ENCODE data around the gene PHRF1. TPM values are rescaled to one million over a fixed set of nuclear protein-coding genes. Genes with fewer than 3 reads are reported as not detected.

PHRF1 gene
- total and polyA plus RNA-seq, 2 donors = 17.0 to 23.7 TPM

DNA sequence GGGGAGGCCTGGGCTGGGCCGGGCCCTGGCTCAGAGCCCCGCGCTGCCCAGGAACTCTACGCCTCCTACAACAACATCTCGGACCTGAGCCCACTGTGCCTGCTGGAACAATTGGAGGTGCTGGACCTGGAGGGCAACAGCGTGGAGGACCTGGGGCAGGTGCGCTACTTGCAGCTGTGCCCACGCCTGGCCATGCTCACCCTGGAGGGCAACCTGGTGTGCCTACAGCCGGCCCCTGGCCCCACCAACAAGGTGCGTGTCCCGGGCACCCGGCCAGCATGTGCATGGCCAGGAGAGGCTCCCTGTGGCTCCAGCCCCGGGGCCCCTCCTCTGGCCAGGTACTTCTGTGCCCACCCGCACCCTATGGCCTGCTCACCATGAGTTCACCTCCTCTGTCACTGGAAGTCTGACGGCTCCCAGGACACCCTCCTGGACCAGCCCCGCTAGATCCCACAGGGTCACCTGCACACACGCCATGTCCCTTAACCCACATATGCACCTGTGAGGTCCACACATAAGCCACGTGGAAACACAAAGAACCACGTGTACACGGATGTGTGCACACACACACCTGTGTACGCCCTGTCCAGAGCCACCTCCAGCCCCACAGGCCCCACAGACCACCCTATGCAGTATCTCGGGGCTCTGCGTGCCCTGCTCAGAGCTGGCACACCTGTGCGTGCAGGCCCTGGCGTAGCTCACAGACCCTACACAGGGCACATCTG lies 26.1 kb upstream of the PHRF1 start:
- Histone ChIP-seq H3K27me3 (ENCODE audit: control insufficient read depth in 2 of 2, insufficient read depth in 1 of 2, low read length in 1 of 2) (peaks cover 4 to 29% of the 10 kb centered on the region in 2 donors), H3K9me3 (ENCODE audit: control insufficient read depth in 2 of 2, insufficient read depth in 1 of 2, low read length in 1 of 2) (no peaks in the 10 kb centered on the region), H3K36me3 (ENCODE audit: control insufficient read depth in 2 of 2, insufficient read depth in 2 of 2, low read length in 1 of 2) (no peaks in the 10 kb centered on the region), H3K27ac (ENCODE audit: low read depth in 1 of 2, low read length in 1 of 2) (no peak overlapping the region), H3K4me3 (ENCODE audit: low read length in 2 of 2) (no peak overlapping the region), H3K4me1 (ENCODE audit: control insufficient read depth in 2 of 2, insufficient read depth in 2 of 2, low read length in 2 of 2) (peaks cover 6 to 8% of the 10 kb centered on the region in 2 donors)
- DNase-seq (ENCODE audit: low read depth in 6 of 9, low spot score in 9 of 9) = no peak
- 97% methylated on average over 25 of the region's 25 CpGs for WGBS

DNA sequence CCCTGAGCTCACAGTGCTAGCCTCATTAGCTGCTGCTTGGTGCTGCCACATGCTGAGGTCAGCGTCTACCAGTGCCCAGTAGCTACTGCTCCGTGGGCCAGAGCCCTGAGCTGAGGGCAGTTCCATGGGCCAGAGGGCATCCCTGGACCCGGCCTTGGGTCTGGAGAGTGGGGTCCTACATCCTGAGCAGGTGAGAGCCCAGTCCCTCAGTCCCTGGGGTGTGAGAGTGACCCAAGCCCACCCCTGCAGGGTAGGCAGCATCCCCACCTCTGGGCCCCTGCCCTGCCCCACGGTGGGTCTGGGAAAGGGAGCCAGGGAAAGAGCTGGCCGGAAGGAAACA lies 25.6 kb upstream of the PHRF1 start:
- Histone ChIP-seq H3K9me3 (ENCODE audit: control insufficient read depth in 2 of 2, insufficient read depth in 1 of 2, low read length in 1 of 2) (no peaks in the 10 kb centered on the region), H3K36me3 (ENCODE audit: control insufficient read depth in 2 of 2, insufficient read depth in 2 of 2, low read length in 1 of 2) (no peaks in the 10 kb centered on the region), H3K4me3 (ENCODE audit: low read length in 2 of 2) (no peak overlapping the region), H3K27me3 (ENCODE audit: control insufficient read depth in 2 of 2, insufficient read depth in 1 of 2, low read length in 1 of 2) (peaks cover 10 to 35% of the 10 kb centered on the region in 2 donors), H3K27ac (ENCODE audit: low read depth in 1 of 2, low read length in 1 of 2) (no peak overlapping the region), H3K4me1 (ENCODE audit: control insufficient read depth in 2 of 2, insufficient read depth in 2 of 2, low read length in 2 of 2) (peaks cover 8 to 11% of the 10 kb centered on the region in 2 donors)
- DNase-seq (ENCODE audit: low read depth in 6 of 9, low spot score in 9 of 9) = no peak
- WGBS = 96% methylated on average over 5 of the region's 5 CpGs

DNA sequence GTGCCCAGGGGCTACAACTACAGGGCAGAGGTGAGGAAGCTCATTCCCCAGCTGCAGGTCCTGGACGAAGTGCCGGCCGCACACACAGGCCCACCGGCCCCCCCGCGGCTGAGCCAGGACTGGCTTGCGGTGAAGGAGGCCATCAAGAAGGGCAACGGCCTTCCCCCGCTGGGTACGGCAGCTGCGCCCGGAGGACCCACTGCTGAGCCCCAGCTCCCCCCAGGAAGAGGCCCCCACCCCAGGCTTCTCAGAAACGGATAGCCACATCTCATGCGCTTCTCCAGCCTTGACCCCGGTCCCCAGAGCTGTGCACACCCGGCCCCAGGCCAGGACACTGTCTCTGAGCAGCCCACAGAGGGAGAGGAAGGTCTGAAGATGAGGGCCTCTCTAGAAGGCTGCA lies 25.1 kb upstream of the PHRF1 start:
- no peaks in the 10 kb centered on the region for H3K36me3 ChIP-seq (ENCODE audit: control insufficient read depth in 2 of 2, insufficient read depth in 2 of 2, low read length in 1 of 2)
- peaks cover 14 to 39% of the 10 kb centered on the region in 2 donors for H3K27me3 ChIP-seq (ENCODE audit: control insufficient read depth in 2 of 2, insufficient read depth in 1 of 2, low read length in 1 of 2)
- H3K4me3 ChIP-seq (ENCODE audit: low read length in 2 of 2) = no peak overlapping the region
- WGBS = 84% methylated on average over 16 of the region's 16 CpGs
- no peaks in the 10 kb centered on the region for H3K9me3 ChIP-seq (ENCODE audit: control insufficient read depth in 2 of 2, insufficient read depth in 1 of 2, low read length in 1 of 2)
- H3K4me1 ChIP-seq (ENCODE audit: control insufficient read depth in 2 of 2, insufficient read depth in 2 of 2, low read length in 2 of 2) = peaks cover 9 to 11% of the 10 kb centered on the region in 2 donors
- H3K27ac ChIP-seq (ENCODE audit: low read depth in 1 of 2, low read length in 1 of 2) = no peak overlapping the region
- DNase-seq (ENCODE audit: low read depth in 6 of 9, low spot score in 9 of 9) = no peak

DNA sequence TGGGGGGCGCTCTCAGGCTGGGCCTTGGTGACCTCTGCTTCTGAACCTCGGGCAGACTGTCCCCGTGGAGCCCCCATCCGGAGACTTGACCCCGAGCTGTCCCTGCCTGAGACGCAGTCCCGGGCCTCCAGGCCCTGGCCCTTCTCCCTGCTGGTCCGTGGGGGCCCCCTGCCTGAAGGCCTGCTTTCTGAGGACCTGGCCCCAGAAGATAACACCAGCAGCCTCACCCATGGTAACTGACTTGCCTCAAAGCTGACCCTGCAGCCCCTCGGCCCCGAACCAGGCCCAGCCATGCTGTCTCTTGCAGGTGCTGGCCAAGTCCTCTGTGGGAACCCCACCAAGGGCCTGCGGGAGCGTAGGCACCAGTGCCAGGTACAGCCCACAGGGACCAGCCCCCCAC lies 24.7 kb upstream of the PHRF1 start:
- DNase-seq (ENCODE audit: low read depth in 6 of 9, low spot score in 9 of 9) = no peak
- peaks cover 11 to 13% of the 10 kb centered on the region in 2 donors for H3K4me1 ChIP-seq (ENCODE audit: control insufficient read depth in 2 of 2, insufficient read depth in 2 of 2, low read length in 2 of 2)
- no peaks in the 10 kb centered on the region for H3K9me3 ChIP-seq (ENCODE audit: control insufficient read depth in 2 of 2, insufficient read depth in 1 of 2, low read length in 1 of 2)
- H3K27ac ChIP-seq (ENCODE audit: low read depth in 1 of 2, low read length in 1 of 2) = no peak overlapping the region
- 92% methylated on average over 12 of the region's 12 CpGs for WGBS
- no peak overlapping the region for H3K4me3 ChIP-seq (ENCODE audit: low read length in 2 of 2)
- no peaks in the 10 kb centered on the region for H3K36me3 ChIP-seq (ENCODE audit: control insufficient read depth in 2 of 2, insufficient read depth in 2 of 2, low read length in 1 of 2)
- H3K27me3 ChIP-seq (ENCODE audit: control insufficient read depth in 2 of 2, insufficient read depth in 1 of 2, low read length in 1 of 2) = peaks cover 18 to 43% of the 10 kb centered on the region in 2 donors

DNA sequence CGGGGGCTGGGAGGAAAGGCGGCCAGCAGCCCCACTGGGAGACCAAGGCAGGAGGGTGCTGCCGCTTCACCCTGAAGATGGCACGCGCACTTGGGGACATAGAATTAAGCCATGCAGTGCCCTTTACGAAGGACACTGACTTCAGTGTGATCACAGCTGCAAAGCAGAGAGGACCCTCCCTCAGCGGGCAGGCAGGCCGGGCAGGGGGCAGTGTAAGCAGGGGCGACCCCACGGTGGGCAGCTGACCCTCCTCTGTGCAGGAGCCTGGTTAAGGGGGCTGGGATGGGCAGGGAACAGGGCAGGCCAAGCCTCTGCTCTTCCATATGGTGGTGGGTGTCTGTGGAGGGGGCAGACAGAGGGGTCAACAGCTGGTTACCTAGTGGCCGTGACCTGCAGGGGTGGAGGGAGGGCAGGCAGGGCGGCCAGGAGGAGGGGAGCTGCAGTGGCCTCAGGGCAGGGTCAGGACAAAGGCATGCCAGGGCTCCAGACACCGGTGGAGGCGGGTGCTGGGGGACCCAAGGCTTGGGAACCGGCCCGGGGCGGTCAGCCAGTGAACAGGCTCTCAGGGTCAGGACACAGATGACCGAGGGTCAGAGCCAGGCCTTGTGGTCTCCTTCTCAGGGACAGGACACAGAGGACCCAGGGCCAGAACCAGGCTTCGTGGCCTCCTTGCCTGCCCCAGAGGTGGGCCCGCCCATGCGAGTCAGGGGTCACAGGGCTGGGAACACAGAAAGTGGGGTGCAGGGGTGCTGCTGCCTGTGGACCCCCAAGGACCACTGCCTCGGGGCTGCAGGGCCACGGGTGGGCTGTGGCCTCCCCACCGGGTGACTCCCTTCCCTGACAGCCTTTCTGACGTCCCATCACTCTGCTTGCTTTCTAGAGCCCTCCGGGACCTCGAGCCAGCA lies 22.9 kb upstream of the PHRF1 start:
- Histone ChIP-seq H3K4me3 (ENCODE audit: low read length in 2 of 2) (no peak overlapping the region), H3K4me1 (ENCODE audit: control insufficient read depth in 2 of 2, insufficient read depth in 2 of 2, low read length in 2 of 2) (peaks cover 11 to 13% of the 10 kb centered on the region in 2 donors), H3K9me3 (ENCODE audit: control insufficient read depth in 2 of 2, insufficient read depth in 1 of 2, low read length in 1 of 2) (peaks cover 0 to 1% of the 10 kb centered on the region in 2 donors), H3K27me3 (ENCODE audit: control insufficient read depth in 2 of 2, insufficient read depth in 1 of 2, low read length in 1 of 2) (peaks cover 36 to 61% of the 10 kb centered on the region in 2 donors), H3K36me3 (ENCODE audit: control insufficient read depth in 2 of 2, insufficient read depth in 2 of 2, low read length in 1 of 2) (no peaks in the 10 kb centered on the region), H3K27ac (ENCODE audit: low read depth in 1 of 2, low read length in 1 of 2) (no peak overlapping the region)
- 94% methylated on average over 27 of the region's 27 CpGs for WGBS
- DNase-seq (ENCODE audit: low read depth in 6 of 9, low spot score in 9 of 9) = no peak

DNA sequence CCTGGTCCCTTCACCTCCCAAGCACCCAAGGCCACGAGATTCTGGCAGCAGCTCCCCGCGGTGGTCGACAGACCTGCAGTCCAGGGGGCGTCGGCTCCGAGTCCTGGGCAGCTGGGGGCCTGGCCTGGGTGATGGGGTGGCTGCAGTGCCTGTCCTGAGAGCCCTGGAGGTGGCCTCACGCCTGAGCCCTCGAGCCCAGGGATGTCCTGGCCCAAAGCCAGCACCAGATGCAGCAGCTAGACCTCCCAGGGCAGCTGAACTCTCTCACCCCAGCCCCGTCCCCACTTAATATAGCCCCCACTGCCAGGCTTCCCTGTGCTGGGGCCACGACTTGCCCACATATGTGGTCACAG lies 22.3 kb upstream of the PHRF1 start:
- no peak overlapping the region for H3K27ac ChIP-seq (ENCODE audit: low read depth in 1 of 2, low read length in 1 of 2)
- no peak for DNase-seq (ENCODE audit: low read depth in 6 of 9, low spot score in 9 of 9)
- H3K36me3 ChIP-seq (ENCODE audit: control insufficient read depth in 2 of 2, insufficient read depth in 2 of 2, low read length in 1 of 2) = no peaks in the 10 kb centered on the region
- H3K4me1 ChIP-seq (ENCODE audit: control insufficient read depth in 2 of 2, insufficient read depth in 2 of 2, low read length in 2 of 2) = peaks cover 11 to 13% of the 10 kb centered on the region in 2 donors
- peaks cover 42 to 67% of the 10 kb centered on the region in 2 donors for H3K27me3 ChIP-seq (ENCODE audit: control insufficient read depth in 2 of 2, insufficient read depth in 1 of 2, low read length in 1 of 2)
- no peak overlapping the region for H3K4me3 ChIP-seq (ENCODE audit: low read length in 2 of 2)
- peaks cover 0 to 1% of the 10 kb centered on the region in 2 donors for H3K9me3 ChIP-seq (ENCODE audit: control insufficient read depth in 2 of 2, insufficient read depth in 1 of 2, low read length in 1 of 2)
- 70% methylated on average over 11 of the region's 11 CpGs for WGBS

DNA sequence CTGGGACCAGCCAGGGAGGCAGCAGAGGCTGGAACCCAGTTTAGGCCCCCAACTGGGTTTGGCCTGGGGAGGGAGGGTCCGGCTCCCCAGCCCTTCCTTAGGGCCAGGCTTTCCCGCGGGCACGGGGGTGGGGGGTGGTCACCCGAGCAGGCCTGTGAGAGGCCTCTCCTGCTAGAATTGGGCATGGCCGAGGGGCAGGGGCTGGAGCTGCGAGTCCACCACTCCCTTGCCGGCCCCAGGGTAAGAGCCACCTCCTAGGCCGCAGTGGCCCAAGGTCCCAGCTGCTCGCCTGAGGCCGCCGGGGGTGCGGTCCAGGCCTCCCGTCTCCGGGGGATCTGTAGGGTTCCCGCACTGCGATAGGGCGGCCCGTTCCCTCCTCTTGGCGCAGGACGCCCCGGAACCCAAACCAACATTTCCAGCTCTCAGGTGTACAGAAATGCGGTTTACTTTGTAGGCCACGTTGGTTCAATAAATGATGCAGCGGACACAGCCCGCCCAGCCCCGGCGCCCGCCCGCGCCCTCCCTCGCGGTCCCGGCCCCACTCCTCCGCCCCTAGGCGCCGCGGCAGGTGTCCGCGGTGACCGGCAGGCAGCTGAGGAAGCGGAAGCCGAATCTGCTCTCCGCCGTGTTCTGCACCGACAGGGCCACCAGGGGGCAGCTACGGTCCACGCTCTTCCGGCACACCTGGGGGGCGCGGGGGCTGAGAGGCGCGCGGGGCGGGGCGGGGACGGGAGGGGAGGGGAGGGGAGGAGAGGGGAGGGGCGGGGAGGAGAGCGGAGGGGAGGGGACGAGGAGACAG lies 21.6 kb upstream of the PHRF1 start:
- peak in 8 of 9 donors; percentile 62 to 91 (median 82) for DNase-seq (ENCODE audit: low read depth in 6 of 9, low spot score in 9 of 9)
- H3K27me3 ChIP-seq (ENCODE audit: control insufficient read depth in 2 of 2, insufficient read depth in 1 of 2, low read length in 1 of 2) = peaks cover 44 to 70% of the 10 kb centered on the region in 2 donors
- H3K36me3 ChIP-seq (ENCODE audit: control insufficient read depth in 2 of 2, insufficient read depth in 2 of 2, low read length in 1 of 2) = no peaks in the 10 kb centered on the region
- 23% methylated on average over 51 of the region's 60 CpGs for WGBS
- H3K4me1 ChIP-seq (ENCODE audit: control insufficient read depth in 2 of 2, insufficient read depth in 2 of 2, low read length in 2 of 2) = peaks cover 11 to 13% of the 10 kb centered on the region in 2 donors
- peaks cover 0 to 1% of the 10 kb centered on the region in 2 donors for H3K9me3 ChIP-seq (ENCODE audit: control insufficient read depth in 2 of 2, insufficient read depth in 1 of 2, low read length in 1 of 2)
- H3K27ac ChIP-seq (ENCODE audit: low read depth in 1 of 2, low read length in 1 of 2) = no peak overlapping the region
- peak overlapping the region in 1 of 2 donors; percentile 61 for H3K4me3 ChIP-seq (ENCODE audit: low read length in 2 of 2)

DNA sequence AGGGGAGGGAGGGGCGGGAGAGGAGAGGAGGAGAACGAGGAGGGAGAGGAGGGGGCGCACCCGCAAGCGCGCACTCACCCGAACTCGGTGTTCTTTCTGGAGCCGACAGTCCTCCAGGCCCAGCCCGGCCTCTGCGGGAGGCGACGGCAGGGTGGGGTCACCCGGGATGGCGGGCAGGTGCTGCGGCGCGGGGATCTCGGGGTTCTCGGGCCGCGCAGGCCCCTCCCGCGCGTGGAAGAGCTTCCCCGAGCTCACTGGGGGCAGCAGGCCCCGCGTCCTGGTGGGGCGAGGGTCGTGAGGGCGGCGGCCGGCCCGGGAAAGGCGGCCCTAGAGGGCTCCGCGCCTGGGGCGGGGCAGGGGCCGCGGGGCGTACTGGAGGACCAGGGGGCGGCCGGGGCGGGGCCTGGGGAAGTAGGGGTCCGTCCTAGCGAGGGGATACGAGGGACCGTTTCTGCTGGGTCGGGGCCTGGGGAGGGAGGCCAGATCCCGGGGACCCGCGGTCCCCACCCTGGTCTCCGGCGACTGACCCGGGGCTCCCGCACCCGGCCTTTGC lies 21.0 kb upstream of the PHRF1 start:
- H3K4me3 ChIP-seq (ENCODE audit: low read length in 2 of 2) = peak overlapping the region in 1 of 2 donors; percentile 61
- 1% methylated on average over 56 of the region's 57 CpGs for WGBS
- peaks cover 44 to 74% of the 10 kb centered on the region in 2 donors for H3K27me3 ChIP-seq (ENCODE audit: control insufficient read depth in 2 of 2, insufficient read depth in 1 of 2, low read length in 1 of 2)
- H3K4me1 ChIP-seq (ENCODE audit: control insufficient read depth in 2 of 2, insufficient read depth in 2 of 2, low read length in 2 of 2) = peaks cover 15 to 20% of the 10 kb centered on the region in 2 donors
- H3K27ac ChIP-seq (ENCODE audit: low read depth in 1 of 2, low read length in 1 of 2) = peak overlapping the region in 1 of 2 donors; percentile 12
- no peak for DNase-seq (ENCODE audit: low read depth in 6 of 9, low spot score in 9 of 9)
- H3K9me3 ChIP-seq (ENCODE audit: control insufficient read depth in 2 of 2, insufficient read depth in 1 of 2, low read length in 1 of 2) = peaks cover 0 to 1% of the 10 kb centered on the region in 2 donors
- no peaks in the 10 kb centered on the region for H3K36me3 ChIP-seq (ENCODE audit: control insufficient read depth in 2 of 2, insufficient read depth in 2 of 2, low read length in 1 of 2)

Measured in thymus (tissue), 11 donors.